Esophagus squamous epithelium (tissue), 5 donors: Measurements from ENCODE around the gene TCF12. TPM values are rescaled to one million over a fixed set of nuclear protein-coding genes. Genes with fewer than 3 reads are reported as not detected.

ENCODE experiments used
- DNase-seq: peaks from one replicate; lab custom pipeline; 2025; lab: John Stamatoyannopoulos, UW
- H3K27ac ChIP-seq, 4 donors: fragments of 200-600 bp; sonication (generic); one replicate each; pipeline ENCODE4 v1.5.1; 2016 to 2019; ENCODE audit warnings: mild to moderate bottlenecking in 1 of 4
- H3K27me3 ChIP-seq, 4 donors: fragments of 200-600 bp; sonication (generic); 1 replicate in 3 of 4; 2 replicates in 1 of 4; pipeline versions ENCODE4 v1.5.1 to v1.6.0; 2017 to 2021; ENCODE audit warnings: antibody characterized with exemption in 1 of 4
- H3K36me3 ChIP-seq, 3 donors: fragments of 200-600 bp; sonication (generic); one replicate each; pipeline ENCODE4 v1.5.1; 2016 to 2019
- H3K4me1 ChIP-seq, 3 donors: fragments of 200-600 bp; sonication (generic); one replicate each; pipeline ENCODE4 v1.5.1; 2017 to 2019
- H3K4me3 ChIP-seq, 4 donors: fragments of 200-600 bp; sonication (generic); 1 replicate in 3 of 4; 2 replicates in 1 of 4; pipeline ENCODE4 v1.5.1; 2016 to 2019; ENCODE audit warnings: mild to moderate bottlenecking in 2 of 4, moderate library complexity in 1 of 4
- H3K9me3 ChIP-seq, 3 donors: fragments of 200-600 bp; sonication (generic); one replicate each; pipeline ENCODE4 v1.5.1; 2016 to 2019
- POLR2A ChIP-seq, 4 donors: fragments of 450-650 bp; IDR thresholded peaks; one replicate each; pipeline ENCODE4 v1.6.1; 2017; ENCODE audit warnings: antibody characterized with exemption in 4 of 4, mild to moderate bottlenecking in 4 of 4, moderate library complexity in 3 of 4
- WGBS, 2 donors: methylation state at CpG; one replicate each; pipeline ENCODE4 v1.1.5; 2018; 5-methylcytosine and 5-hydroxymethylcytosine counted together
- intact Hi-C: fragments of 100-400 bp; cut with DNase I; formaldehyde crosslinking; loops from one replicate; pipeline ENCODE4 v1.15.0; 2022
- total RNA-seq, 4 donors: library from RNA; depleted of rRNA; stranded (reverse); fragments of >200 nt; gene quantifications; one replicate each; pipeline ENCODE4 v1.1.0, GENCODE V29; 2016
- TF ChIP-seq, protein P1 (sequence below), 6 experiments: fragments of 450-650 bp in 4 of 6; fragments of 200-600 bp in 2 of 6; sonication (generic) in 2 of 6; IDR thresholded peaks; one replicate each; pipeline ENCODE4 v1.5.1; 2016 to 2019; ENCODE audit warnings: antibody characterized with exemption in 6 of 6, mild to moderate bottlenecking in 4 of 6, moderate library complexity in 4 of 6
- donor health status: DM: yes; HTN: yes; CAD: no.

TCF12 gene
- total RNA-seq, 4 donors from 2014 or later, result 28.5 to 90.4 (median 51.3) TPM

DNA sequence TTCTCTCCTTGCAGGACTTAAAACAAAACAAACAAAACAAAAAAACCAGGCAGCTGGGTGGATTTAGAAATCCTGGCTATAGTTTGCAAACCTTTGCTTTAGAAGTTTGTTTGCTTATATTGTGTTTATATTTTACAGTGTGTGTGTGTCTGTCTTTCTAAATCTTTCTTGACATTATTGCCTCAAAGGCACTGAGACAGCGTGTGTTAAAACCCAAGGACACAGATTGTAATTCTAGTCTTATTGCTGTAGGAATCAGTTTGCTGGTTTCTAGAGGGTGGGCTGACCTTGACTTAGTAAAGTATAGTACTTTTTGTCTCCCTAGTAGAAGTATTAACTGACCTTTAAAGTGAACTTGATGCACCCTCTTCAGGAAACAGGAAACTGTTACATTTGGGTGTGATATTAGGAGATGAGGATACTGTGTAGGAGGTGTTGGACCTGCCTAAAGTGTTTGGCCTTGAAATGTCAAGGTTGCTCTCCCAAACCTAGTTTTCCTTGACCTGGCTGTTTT lies 71.0 kb downstream of the TCF12 start:
- H3K27ac ChIP-seq, result no peak overlapping the region
- H3K9me3 ChIP-seq, result no peaks in the 10 kb centered on the region
- H3K4me1 ChIP-seq, result peaks cover 0 to 45% (median 18%) of the 10 kb centered on the region in 3 donors
- H3K4me3 ChIP-seq, result no peak overlapping the region
- WGBS, 2 donors, result 62 to 89% methylated on average over 1 of the region's 1 CpG
- H3K27me3 ChIP-seq, result no peaks in the 10 kb centered on the region
- peaks cover 0 to 10% (median 0%) of the 10 kb centered on the region in 3 donors for H3K36me3 ChIP-seq
- intact Hi-C loops, result no loop called here
- DNase-seq, result no peak
- TF ChIP-seq POLR2A (IDR thresholded peaks at IDR 0.05), result no peak
- TF ChIP-seq, protein P1, sequence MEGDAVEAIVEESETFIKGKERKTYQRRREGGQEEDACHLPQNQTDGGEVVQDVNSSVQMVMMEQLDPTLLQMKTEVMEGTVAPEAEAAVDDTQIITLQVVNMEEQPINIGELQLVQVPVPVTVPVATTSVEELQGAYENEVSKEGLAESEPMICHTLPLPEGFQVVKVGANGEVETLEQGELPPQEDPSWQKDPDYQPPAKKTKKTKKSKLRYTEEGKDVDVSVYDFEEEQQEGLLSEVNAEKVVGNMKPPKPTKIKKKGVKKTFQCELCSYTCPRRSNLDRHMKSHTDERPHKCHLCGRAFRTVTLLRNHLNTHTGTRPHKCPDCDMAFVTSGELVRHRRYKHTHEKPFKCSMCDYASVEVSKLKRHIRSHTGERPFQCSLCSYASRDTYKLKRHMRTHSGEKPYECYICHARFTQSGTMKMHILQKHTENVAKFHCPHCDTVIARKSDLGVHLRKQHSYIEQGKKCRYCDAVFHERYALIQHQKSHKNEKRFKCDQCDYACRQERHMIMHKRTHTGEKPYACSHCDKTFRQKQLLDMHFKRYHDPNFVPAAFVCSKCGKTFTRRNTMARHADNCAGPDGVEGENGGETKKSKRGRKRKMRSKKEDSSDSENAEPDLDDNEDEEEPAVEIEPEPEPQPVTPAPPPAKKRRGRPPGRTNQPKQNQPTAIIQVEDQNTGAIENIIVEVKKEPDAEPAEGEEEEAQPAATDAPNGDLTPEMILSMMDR (IDR thresholded peaks at IDR 0.05), result no peak

DNA sequence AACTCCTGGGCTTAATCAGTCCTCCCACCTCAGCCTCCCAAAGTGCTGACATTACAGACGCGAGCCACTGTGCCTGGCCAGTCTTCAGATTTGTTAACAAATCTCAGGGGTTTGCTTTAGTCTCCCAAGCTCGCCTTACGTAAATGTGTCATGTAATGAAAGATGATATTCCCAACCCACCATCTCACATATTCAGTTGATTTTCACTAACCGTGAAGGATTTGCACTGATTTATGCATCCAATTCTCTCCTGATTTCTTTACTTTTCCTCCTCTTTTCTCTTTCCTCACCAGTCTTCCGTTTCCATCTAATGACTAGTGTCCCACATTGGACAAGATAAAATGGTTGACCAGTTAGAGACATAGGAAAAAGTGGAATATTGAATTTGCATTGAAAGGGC lies 72.6 kb downstream of the TCF12 start:
- Histone ChIP-seq H3K27me3 (no peaks in the 10 kb centered on the region), H3K9me3 (no peaks in the 10 kb centered on the region), H3K36me3 (peaks cover 0 to 10% (median 0%) of the 10 kb centered on the region in 3 donors), H3K27ac (no peak overlapping the region), H3K4me1 (peaks cover 0 to 31% (median 8%) of the 10 kb centered on the region in 3 donors), H3K4me3 (no peak overlapping the region)
- intact Hi-C loops, result no loop called here
- TF ChIP-seq, protein P1 (IDR thresholded peaks at IDR 0.05), result no peak
- 97 to 98% methylated on average over 6 of the region's 6 CpGs for WGBS, 2 donors
- no peak for DNase-seq

DNA sequence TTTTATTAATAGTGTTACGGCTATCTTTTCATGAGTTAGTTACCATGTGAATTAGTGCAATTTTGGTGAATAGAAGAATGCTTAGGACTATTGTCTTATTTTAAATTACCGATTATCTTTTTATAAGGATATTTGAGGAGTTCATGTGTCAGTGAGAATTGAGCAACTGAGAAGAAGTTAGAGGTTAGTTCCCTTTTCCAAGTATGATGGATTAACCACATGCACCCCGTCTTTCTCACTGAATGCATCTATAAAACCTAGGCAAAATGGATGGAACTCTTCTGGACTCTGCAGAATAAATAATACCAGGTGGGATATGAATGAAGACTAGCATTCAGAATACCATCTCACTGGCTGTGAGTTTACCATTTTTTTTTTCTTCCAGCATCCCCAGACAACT lies 74.3 kb downstream of the TCF12 start:
- H3K4me1 ChIP-seq, result peaks cover 0 to 20% (median 8%) of the 10 kb centered on the region in 3 donors
- no peak for TF ChIP-seq POLR2A (IDR thresholded peaks at IDR 0.05)
- no peak overlapping the region for H3K27ac ChIP-seq
- no peaks in the 10 kb centered on the region for H3K9me3 ChIP-seq
- intact Hi-C loops, result no loop called here
- DNase-seq, result no peak
- H3K36me3 ChIP-seq, result peaks cover 0 to 10% (median 0%) of the 10 kb centered on the region in 3 donors
- no peaks in the 10 kb centered on the region for H3K27me3 ChIP-seq
- H3K4me3 ChIP-seq, result no peak overlapping the region
- WGBS, 2 donors, result 92 to 97% methylated on average over 3 of the region's 3 CpGs

- Histone ChIP-seq H3K27ac (no peak overlapping the region), H3K27me3 (no peaks in the 10 kb centered on the region), H3K36me3 (peaks cover 0 to 10% (median 0%) of the 10 kb centered on the region in 3 donors), H3K4me1 (peaks cover 0 to 5% (median 5%) of the 10 kb centered on the region in 3 donors), H3K9me3 (no peaks in the 10 kb centered on the region), H3K4me3 (no peak overlapping the region)
- intact Hi-C loops, result no loop called here
- no peak for DNase-seq
- TF ChIP-seq, protein P1 (IDR thresholded peaks at IDR 0.05), result no peak
- no peak for TF ChIP-seq POLR2A (IDR thresholded peaks at IDR 0.05)
Observed at GRCh38 chr15:56994280-56994679, 75.8 kb downstream of the TCF12 start.

DNA sequence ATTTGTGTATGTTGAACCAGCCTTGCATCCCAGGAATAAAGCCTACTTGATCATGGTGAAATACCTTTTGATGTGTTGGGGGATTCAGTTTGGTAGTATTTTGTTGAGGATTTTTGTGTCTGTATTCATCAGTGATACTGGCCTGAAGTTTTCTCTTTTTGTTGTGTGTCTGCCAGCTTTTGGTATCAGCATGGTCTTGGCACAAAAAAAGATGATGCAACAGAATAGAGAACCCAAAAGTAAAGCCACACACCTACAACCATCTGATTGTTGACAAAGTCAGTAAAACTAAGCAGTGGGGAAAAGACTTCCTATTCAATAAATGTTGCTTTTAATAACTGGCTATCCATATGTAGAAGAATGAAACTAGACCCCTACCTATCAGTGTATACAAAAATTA lies 77.6 kb downstream of the TCF12 start:
- Histone ChIP-seq H3K4me3 (no peak overlapping the region), H3K27me3 (no peaks in the 10 kb centered on the region), H3K36me3 (peaks cover 0 to 10% (median 0%) of the 10 kb centered on the region in 3 donors), H3K27ac (no peak overlapping the region), H3K9me3 (no peaks in the 10 kb centered on the region), H3K4me1 (no peaks in the 10 kb centered on the region)
- intact Hi-C loops, result no loop called here
- TF ChIP-seq POLR2A (IDR thresholded peaks at IDR 0.05), result no peak
- TF ChIP-seq, protein P1 (IDR thresholded peaks at IDR 0.05), result no peak
- DNase-seq, result no peak
